GM23338 (cell line): ENCODE measurements around the gene FGGY. TPM values are rescaled to one million over a fixed set of nuclear protein-coding genes. Genes with fewer than 3 reads are reported as not detected.

ENCODE experiments used
- ATAC-seq: fragments of 200-7000 bp; cut with Tn5 transposase; 3 replicates; pipeline ENCODE4 v1.9.1; 2020
- DNase-seq: peaks from one replicate; pipeline ENCODE4 v3.0.0-alpha.2; 2015; ENCODE audit warnings: low spot score
- H2AFZ ChIP-seq: fragments of 200-600 bp; sonication (generic); 2 replicates; pipeline ENCODE4 v1.8.0; 2016; ENCODE audit warnings: antibody characterized with exemption, mild to moderate bottlenecking, moderate library complexity
- H3F3A ChIP-seq: fragments of 200-600 bp; sonication (generic); replicated peaks from 2 replicates; pipeline ENCODE4 v1.8.0; 2017; ENCODE audit warnings: antibody characterized with exemption, mixed run types, low read depth
- H3K27ac ChIP-seq: fragments of 200-600 bp; sonication (generic); 2 replicates; pipeline ENCODE4 v1.6.1; 2016; ENCODE audit warnings: low read depth
- H3K27me3 ChIP-seq: fragments of 200-600 bp; sonication (generic); 2 replicates; pipeline ENCODE4 v1.8.0; 2016; ENCODE audit warnings: mild to moderate bottlenecking, mixed run types, moderate library complexity; ENCODE audit not compliant: insufficient read depth
- H3K36me3 ChIP-seq: fragments of 200-600 bp; sonication (generic); 2 replicates; pipeline ENCODE4 v1.8.0; 2016; ENCODE audit warnings: mild to moderate bottlenecking; ENCODE audit not compliant: insufficient read depth
- H3K4me1 ChIP-seq: fragments of 200-600 bp; sonication (generic); 2 replicates; pipeline ENCODE4 v1.8.0; 2016; ENCODE audit warnings: mild to moderate bottlenecking, moderate library complexity; ENCODE audit not compliant: insufficient read depth
- H3K4me2 ChIP-seq: fragments of 200-600 bp; sonication (generic); 2 replicates; pipeline ENCODE4 v1.7.1; 2017; ENCODE audit warnings: mixed run types
- H3K4me3 ChIP-seq: fragments of 200-600 bp; sonication (generic); 2 replicates; pipeline ENCODE4 v1.6.1; 2016; ENCODE audit warnings: mixed run types
- H3K79me2 ChIP-seq: fragments of 200-600 bp; sonication (generic); replicated peaks from 2 replicates; pipeline ENCODE4 v1.8.0; 2017; ENCODE audit warnings: mild to moderate bottlenecking; ENCODE audit not compliant: insufficient read depth
- H3K9me2 ChIP-seq: fragments of 200-600 bp; sonication (generic); 2 replicates; pipeline ENCODE4 v1.8.0; 2017; ENCODE audit not compliant: insufficient read depth
- H4K20me1 ChIP-seq: fragments of 200-600 bp; sonication (generic); replicated peaks from 2 replicates; pipeline ENCODE4 v1.8.0; 2017; ENCODE audit warnings: mild to moderate bottlenecking; ENCODE audit not compliant: insufficient read depth
- H3K27ac Mint-ChIP-seq: 2 replicates; pipeline ENCODE4 v1.8.0; 2020; ENCODE audit warnings: inconsistent platforms, mild to moderate bottlenecking, moderate library complexity, mixed read lengths
- H3K27me3 Mint-ChIP-seq: 3 replicates; pipeline ENCODE4 v1.8.0; 2022; ENCODE audit warnings: low read depth, mild to moderate bottlenecking, moderate library complexity, mixed read lengths, inconsistent platforms; ENCODE audit not compliant: insufficient read depth, poor library complexity
- H3K36me3 Mint-ChIP-seq: 3 replicates; pipeline ENCODE4 v1.8.0; 2021; ENCODE audit warnings: low read depth, mild to moderate bottlenecking, inconsistent platforms, moderate library complexity, mixed read lengths
- H3K4me1 Mint-ChIP-seq: 3 replicates; pipeline ENCODE4 v1.8.0; 2020; ENCODE audit warnings: mild to moderate bottlenecking, inconsistent platforms, mixed read lengths
- H3K4me3 Mint-ChIP-seq: 3 replicates; pipeline ENCODE4 v1.8.0; 2021; ENCODE audit warnings: moderate library complexity, mild to moderate bottlenecking, inconsistent platforms, mixed read lengths
- H3K9me3 Mint-ChIP-seq: 3 replicates; pipeline ENCODE4 v1.8.0; 2020; ENCODE audit warnings: moderate library complexity, mild to moderate bottlenecking, inconsistent platforms, mixed read lengths
- CREB1 ChIP-seq: fragments of 250-450 bp; sonication (Bioruptor Pico); IDR thresholded peaks from 2 replicates; pipeline ENCODE4 v1.5.0; 2020; ENCODE audit warnings: low read depth, mild to moderate bottlenecking, moderate library complexity
- EZH2 ChIP-seq: fragments of 200-600 bp; sonication (generic); IDR thresholded peaks from one replicate; pipeline ENCODE4 v1.8.0; 2017; ENCODE audit warnings: antibody characterized with exemption, mild to moderate bottlenecking, low read depth; ENCODE audit not compliant: unreplicated experiment
- EZH2phosphoT487 ChIP-seq: fragments of 200-600 bp; sonication (generic); IDR thresholded peaks from one replicate; pipeline ENCODE4 v1.8.1; 2018; ENCODE audit warnings: antibody characterized with exemption; ENCODE audit not compliant: unreplicated experiment
- JUNB ChIP-seq: IDR thresholded peaks from one replicate; pipeline ENCODE4 v1.6.1; 2016; ENCODE audit warnings: antibody characterized with exemption; ENCODE audit not compliant: unreplicated experiment
- NANOG ChIP-seq: IDR thresholded peaks from 2 replicates; pipeline ENCODE4 v1.6.1; 2016; ENCODE audit warnings: antibody characterized with exemption, borderline replicate concordance
- POLR2AphosphoS5 ChIP-seq: IDR thresholded peaks from 2 replicates; pipeline ENCODE4 v1.6.1; 2016; ENCODE audit warnings: antibody characterized with exemption, low read depth
- STAT1 ChIP-seq: IDR thresholded peaks from one replicate; pipeline ENCODE4 v1.6.1; 2016; ENCODE audit warnings: antibody characterized with exemption; ENCODE audit not compliant: unreplicated experiment
- ZNF114 ChIP-seq: fragments of 250-450 bp; sonication (Bioruptor Pico); IDR thresholded peaks from 2 replicates; pipeline ENCODE4 v1.5.0; 2020; ENCODE audit warnings: mild to moderate bottlenecking, moderate library complexity
- ZNF331 ChIP-seq: fragments of 250-450 bp; sonication (Bioruptor Pico); IDR thresholded peaks from 2 replicates; pipeline ENCODE4 v1.5.0; 2020; ENCODE audit warnings: low read depth, mild to moderate bottlenecking, moderate library complexity
- polyA plus RNA-seq: library from polyadenylated mRNA; unstranded; fragments of >200 nt; fragmentation: Nextera tagmentation; extraction: Ambion mirVana; gene quantifications from 2 replicates; pipeline ENCODE4 v1.2.1, GENCODE V29; 2016
- total RNA-seq: library from RNA; depleted of rRNA; stranded (reverse); fragments of >200 nt; shearing (Covaris generic); gene quantifications from 2 replicates; pipeline ENCODE4 v1.2.3, GENCODE V29; 2014
- TF ChIP-seq, protein P1 (sequence below), 2 experiments: fragments of 200-600 bp in 1 of 2; sonication (generic) in 1 of 2; conservative IDR thresholded peaks; 2 replicates each; pipeline versions ENCODE4 v1.5.1 to v1.6.1; 2016 to 2017; ENCODE audit warnings: antibody characterized with exemption in 2 of 2, low read depth in 2 of 2, mild to moderate bottlenecking in 2 of 2, moderate library complexity in 1 of 2
- TF ChIP-seq, protein P2 (sequence below): fragments of 250-450 bp; sonication (Bioruptor Pico); IDR thresholded peaks from 2 replicates; pipeline ENCODE4 v1.5.0; 2020; ENCODE audit warnings: mild to moderate bottlenecking, moderate library complexity
- TF ChIP-seq, protein P3 (sequence below): IDR thresholded peaks from 2 replicates; pipeline ENCODE4 v1.6.1; 2016; ENCODE audit warnings: antibody characterized with exemption
- TF ChIP-seq, protein P4 (sequence below): IDR thresholded peaks from one replicate; pipeline ENCODE4 v1.6.1; 2018; ENCODE audit warnings: antibody characterized with exemption; ENCODE audit not compliant: unreplicated experiment

FGGY gene
- total and polyA plus RNA-seq, 2 experiments from 2014 or later = 10.9 to 21.4 TPM

DNA sequence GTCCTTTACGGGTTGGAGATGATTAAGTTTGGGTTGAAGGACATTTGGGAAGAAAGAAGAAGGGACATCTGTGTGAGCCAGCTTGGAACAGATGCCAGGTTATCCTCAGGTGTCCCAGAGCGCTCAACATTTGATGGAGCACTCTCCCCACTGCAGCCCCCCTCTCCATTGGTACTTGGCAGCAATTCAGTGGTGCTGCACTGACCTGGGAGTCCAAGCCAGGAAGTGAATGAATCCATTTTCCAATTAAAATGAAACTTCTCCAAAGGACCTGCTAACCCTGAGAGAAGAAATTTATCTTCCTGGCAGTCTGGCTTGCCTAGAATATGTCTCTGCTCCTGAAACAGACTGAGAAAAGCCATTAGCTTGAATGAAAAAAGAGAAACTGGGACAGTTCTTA, 67.1 kb downstream of the FGGY start:
- 0 out of 3 replicates have a peak, but pooled peaks cover 2% of the 10 kb centered on the region for H3K4me1 Mint-ChIP-seq
- 0 out of 2 replicates have a peak, but pooled peaks cover 12% of the 10 kb centered on the region for H3K9me2 ChIP-seq

More for the DNA sequence above, 67.1 kb downstream of the FGGY start:
- Mint-ChIP-seq H3K9me3 (peaks cover 12% of the 10 kb centered on the region), H3K36me3 (peaks cover 13% of the 10 kb centered on the region), H3K27me3 (peaks cover 2% of the 10 kb centered on the region), H3K27ac (no peak overlapping the region), H3K4me3 (no peak overlapping the region)
- TF ChIP-seq POLR2AphosphoS5 (no peak), STAT1 (no peak), EZH2phosphoT487 (no peak), ZNF331 (CRISPR knock-in tag) (no peak), ZNF114 (CRISPR knock-in tag) (no peak), NANOG (no peak), JUNB (no peak), CREB1 (no peak), EZH2 (no peak)
- TF ChIP-seq, protein P1, sequence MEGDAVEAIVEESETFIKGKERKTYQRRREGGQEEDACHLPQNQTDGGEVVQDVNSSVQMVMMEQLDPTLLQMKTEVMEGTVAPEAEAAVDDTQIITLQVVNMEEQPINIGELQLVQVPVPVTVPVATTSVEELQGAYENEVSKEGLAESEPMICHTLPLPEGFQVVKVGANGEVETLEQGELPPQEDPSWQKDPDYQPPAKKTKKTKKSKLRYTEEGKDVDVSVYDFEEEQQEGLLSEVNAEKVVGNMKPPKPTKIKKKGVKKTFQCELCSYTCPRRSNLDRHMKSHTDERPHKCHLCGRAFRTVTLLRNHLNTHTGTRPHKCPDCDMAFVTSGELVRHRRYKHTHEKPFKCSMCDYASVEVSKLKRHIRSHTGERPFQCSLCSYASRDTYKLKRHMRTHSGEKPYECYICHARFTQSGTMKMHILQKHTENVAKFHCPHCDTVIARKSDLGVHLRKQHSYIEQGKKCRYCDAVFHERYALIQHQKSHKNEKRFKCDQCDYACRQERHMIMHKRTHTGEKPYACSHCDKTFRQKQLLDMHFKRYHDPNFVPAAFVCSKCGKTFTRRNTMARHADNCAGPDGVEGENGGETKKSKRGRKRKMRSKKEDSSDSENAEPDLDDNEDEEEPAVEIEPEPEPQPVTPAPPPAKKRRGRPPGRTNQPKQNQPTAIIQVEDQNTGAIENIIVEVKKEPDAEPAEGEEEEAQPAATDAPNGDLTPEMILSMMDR (conservative IDR thresholded peaks at IDR 0.05; ENCODE audit: low read depth in 2 of 2) = no peak
- TF ChIP-seq, protein P2, sequence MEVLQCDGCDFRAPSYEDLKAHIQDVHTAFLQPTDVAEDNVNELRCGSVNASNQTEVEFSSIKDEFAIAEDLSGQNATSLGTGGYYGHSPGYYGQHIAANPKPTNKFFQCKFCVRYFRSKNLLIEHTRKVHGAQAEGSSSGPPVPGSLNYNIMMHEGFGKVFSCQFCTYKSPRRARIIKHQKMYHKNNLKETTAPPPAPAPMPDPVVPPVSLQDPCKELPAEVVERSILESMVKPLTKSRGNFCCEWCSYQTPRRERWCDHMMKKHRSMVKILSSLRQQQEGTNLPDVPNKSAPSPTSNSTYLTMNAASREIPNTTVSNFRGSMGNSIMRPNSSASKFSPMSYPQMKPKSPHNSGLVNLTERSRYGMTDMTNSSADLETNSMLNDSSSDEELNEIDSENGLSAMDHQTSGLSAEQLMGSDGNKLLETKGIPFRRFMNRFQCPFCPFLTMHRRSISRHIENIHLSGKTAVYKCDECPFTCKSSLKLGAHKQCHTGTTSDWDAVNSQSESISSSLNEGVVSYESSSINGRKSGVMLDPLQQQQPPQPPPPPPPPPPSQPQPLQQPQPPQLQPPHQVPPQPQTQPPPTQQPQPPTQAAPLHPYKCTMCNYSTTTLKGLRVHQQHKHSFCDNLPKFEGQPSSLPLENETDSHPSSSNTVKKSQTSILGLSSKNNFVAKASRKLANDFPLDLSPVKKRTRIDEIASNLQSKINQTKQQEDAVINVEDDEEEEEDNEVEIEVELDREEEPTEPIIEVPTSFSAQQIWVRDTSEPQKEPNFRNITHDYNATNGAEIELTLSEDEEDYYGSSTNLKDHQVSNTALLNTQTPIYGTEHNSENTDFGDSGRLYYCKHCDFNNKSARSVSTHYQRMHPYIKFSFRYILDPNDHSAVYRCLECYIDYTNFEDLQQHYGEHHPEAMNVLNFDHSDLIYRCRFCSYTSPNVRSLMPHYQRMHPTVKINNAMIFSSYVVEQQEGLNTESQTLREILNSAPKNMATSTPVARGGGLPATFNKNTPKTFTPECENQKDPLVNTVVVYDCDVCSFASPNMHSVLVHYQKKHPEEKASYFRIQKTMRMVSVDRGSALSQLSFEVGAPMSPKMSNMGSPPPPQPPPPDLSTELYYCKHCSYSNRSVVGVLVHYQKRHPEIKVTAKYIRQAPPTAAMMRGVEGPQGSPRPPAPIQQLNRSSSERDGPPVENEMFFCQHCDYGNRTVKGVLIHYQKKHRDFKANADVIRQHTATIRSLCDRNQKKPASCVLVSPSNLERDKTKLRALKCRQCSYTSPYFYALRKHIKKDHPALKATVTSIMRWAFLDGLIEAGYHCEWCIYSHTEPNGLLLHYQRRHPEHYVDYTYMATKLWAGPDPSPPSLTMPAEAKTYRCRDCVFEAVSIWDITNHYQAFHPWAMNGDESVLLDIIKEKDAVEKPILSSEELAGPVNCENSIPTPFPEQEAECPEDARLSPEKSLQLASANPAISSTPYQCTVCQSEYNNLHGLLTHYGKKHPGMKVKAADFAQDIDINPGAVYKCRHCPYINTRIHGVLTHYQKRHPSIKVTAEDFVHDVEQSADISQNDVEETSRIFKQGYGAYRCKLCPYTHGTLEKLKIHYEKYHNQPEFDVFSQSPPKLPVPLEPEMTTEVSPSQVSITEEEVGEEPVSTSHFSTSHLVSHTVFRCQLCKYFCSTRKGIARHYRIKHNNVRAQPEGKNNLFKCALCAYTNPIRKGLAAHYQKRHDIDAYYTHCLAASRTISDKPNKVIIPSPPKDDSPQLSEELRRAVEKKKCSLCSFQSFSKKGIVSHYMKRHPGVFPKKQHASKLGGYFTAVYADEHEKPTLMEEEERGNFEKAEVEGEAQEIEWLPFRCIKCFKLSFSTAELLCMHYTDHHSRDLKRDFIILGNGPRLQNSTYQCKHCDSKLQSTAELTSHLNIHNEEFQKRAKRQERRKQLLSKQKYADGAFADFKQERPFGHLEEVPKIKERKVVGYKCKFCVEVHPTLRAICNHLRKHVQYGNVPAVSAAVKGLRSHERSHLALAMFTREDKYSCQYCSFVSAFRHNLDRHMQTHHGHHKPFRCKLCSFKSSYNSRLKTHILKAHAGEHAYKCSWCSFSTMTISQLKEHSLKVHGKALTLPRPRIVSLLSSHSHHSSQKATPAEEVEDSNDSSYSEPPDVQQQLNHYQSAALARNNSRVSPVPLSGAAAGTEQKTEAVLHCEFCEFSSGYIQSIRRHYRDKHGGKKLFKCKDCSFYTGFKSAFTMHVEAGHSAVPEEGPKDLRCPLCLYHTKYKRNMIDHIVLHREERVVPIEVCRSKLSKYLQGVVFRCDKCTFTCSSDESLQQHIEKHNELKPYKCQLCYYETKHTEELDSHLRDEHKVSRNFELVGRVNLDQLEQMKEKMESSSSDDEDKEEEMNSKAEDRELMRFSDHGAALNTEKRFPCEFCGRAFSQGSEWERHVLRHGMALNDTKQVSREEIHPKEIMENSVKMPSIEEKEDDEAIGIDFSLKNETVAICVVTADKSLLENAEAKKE (CRISPR knock-in tag) = no peak
- TF ChIP-seq, protein P3, sequence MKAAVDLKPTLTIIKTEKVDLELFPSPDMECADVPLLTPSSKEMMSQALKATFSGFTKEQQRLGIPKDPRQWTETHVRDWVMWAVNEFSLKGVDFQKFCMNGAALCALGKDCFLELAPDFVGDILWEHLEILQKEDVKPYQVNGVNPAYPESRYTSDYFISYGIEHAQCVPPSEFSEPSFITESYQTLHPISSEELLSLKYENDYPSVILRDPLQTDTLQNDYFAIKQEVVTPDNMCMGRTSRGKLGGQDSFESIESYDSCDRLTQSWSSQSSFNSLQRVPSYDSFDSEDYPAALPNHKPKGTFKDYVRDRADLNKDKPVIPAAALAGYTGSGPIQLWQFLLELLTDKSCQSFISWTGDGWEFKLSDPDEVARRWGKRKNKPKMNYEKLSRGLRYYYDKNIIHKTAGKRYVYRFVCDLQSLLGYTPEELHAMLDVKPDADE = no peak
- TF ChIP-seq, protein P4, sequence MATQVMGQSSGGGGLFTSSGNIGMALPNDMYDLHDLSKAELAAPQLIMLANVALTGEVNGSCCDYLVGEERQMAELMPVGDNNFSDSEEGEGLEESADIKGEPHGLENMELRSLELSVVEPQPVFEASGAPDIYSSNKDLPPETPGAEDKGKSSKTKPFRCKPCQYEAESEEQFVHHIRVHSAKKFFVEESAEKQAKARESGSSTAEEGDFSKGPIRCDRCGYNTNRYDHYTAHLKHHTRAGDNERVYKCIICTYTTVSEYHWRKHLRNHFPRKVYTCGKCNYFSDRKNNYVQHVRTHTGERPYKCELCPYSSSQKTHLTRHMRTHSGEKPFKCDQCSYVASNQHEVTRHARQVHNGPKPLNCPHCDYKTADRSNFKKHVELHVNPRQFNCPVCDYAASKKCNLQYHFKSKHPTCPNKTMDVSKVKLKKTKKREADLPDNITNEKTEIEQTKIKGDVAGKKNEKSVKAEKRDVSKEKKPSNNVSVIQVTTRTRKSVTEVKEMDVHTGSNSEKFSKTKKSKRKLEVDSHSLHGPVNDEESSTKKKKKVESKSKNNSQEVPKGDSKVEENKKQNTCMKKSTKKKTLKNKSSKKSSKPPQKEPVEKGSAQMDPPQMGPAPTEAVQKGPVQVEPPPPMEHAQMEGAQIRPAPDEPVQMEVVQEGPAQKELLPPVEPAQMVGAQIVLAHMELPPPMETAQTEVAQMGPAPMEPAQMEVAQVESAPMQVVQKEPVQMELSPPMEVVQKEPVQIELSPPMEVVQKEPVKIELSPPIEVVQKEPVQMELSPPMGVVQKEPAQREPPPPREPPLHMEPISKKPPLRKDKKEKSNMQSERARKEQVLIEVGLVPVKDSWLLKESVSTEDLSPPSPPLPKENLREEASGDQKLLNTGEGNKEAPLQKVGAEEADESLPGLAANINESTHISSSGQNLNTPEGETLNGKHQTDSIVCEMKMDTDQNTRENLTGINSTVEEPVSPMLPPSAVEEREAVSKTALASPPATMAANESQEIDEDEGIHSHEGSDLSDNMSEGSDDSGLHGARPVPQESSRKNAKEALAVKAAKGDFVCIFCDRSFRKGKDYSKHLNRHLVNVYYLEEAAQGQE = no peak
- no peak overlapping the region for H3K4me2 ChIP-seq
- no peaks in the 10 kb centered on the region for H3K79me2 ChIP-seq
- no peaks in the 10 kb centered on the region for H4K20me1 ChIP-seq
- ATAC-seq (no peak), DNase-seq (no peak)
- H3K4me3 ChIP-seq = no peak overlapping the region
- H3K4me1 ChIP-seq = no peaks in the 10 kb centered on the region
- no peaks in the 10 kb centered on the region for H3K36me3 ChIP-seq
- no peak overlapping the region for H3K27ac ChIP-seq
- no peaks in the 10 kb centered on the region for H3F3A ChIP-seq
- no peaks in the 10 kb centered on the region for H3K27me3 ChIP-seq
- H2AFZ ChIP-seq = no peak overlapping the region
